Measurements from ENCODE around the gene DDC. TPM values are rescaled to one million over a fixed set of nuclear protein-coding genes. Genes with fewer than 3 reads are reported as not detected.

DDC gene
- total and polyA plus RNA-seq, 9 donors = 0.24 to 3.3 (median 0.72) TPM

DNA sequence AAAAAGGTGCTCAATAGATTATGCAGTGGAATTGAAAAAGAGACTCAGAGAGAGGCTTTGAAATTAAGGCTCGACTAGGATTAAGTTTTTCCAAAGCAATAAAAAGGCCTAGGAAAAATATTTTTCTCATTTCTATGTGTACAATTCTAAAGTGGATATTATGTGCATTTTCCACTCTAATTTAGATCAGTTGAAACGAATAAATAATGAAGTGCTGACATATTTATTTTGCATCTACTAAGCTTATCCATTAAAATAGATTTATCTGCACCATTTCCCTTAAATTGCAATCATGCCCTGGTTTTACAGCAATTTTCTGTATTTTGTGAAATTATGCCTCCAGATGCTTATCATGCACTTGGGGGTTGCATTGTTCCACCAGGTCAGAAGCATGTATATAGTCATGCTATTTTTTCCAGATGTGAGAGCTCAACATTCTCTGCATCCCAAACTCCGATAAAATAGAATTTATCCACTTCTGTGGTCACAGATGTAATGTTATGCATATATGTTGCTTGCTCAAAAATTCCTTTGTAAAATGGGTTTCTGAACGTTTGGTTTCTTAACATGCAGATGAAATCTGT lies 133.4 kb downstream of the DDC start:
- peaks cover 2% of the 10 kb centered on the region for H3K4me1 ChIP-seq (ENCODE audit: insufficient read depth)

DNA sequence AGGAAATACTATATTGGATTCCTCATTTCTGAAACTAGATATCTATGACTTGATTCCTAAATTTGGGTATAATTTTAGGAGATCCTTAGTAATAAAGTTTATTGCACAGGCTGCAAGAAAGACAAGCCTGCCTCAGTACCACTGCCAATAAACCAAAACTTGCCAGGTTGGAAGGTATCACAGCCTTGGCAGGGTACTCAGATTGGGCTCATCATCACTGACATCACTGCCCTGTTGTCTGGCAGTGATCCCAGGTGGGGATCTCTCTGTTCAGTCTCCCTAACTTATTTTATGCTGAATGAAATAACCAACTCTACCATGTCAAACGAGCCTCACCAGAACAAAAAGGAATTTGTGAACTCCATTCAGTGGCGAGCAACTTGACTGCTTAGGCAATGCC lies 133.9 kb downstream of the DDC start:
- Histone ChIP-seq H3K27me3 (no peaks in the 10 kb centered on the region), H3K36me3 (no peaks in the 10 kb centered on the region), H3K9me3 (no peaks in the 10 kb centered on the region), H3K4me1 (ENCODE audit: insufficient read depth) (peaks cover 2% of the 10 kb centered on the region), H3K4me3 (no peak overlapping the region), H3K27ac (no peak overlapping the region)
- WGBS, 3 donors = 73 to 85% (median 82%) methylated on average over 2 of the region's 2 CpGs
- intact Hi-C loops (cut with DNase I) = no loop called here
- no peak for TF ChIP-seq EP300 (IDR thresholded peaks at IDR 0.05)
- TF ChIP-seq POLR2A (IDR thresholded peaks at IDR 0.05) = no peak
- TF ChIP-seq CTCF (IDR thresholded peaks at IDR 0.05) = no peak
- no peak for DNase-seq

More for the DNA sequence above, 133.4 kb downstream of the DDC start:
- H3K27ac ChIP-seq = no peak overlapping the region
- H3K27me3 ChIP-seq = no peaks in the 10 kb centered on the region
- WGBS, 3 donors = 72 to 78% (median 77%) methylated on average over 4 of the region's 4 CpGs
- intact Hi-C loops (cut with DNase I) = no loop called here
- DNase-seq = no peak
- no peaks in the 10 kb centered on the region for H3K9me3 ChIP-seq
- TF ChIP-seq EP300 (IDR thresholded peaks at IDR 0.05) (no peak), POLR2A (IDR thresholded peaks at IDR 0.05) (no peak), CTCF (IDR thresholded peaks at IDR 0.05) (no peak)
- H3K4me3 ChIP-seq = no peak overlapping the region
- H3K36me3 ChIP-seq = no peaks in the 10 kb centered on the region

DNA sequence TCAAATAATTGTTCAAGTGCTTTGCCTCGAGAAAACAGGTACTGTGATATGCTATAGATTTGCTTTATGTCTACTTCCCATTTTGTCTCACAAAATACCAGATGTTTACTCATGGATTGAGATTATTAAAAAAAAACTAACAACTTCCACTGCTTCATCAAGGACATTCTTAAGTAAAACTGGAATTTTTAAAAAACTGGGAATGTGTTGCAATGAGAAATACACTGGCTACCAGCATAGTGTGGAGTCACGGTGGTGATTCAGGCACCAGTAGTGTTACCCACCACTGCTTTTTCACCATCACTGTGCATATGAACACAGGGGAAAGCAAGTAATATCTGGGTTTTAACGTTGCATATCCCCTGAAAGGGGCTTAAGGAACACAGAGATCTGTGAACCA lies 136.3 kb downstream of the DDC start:
- 28 to 60% (median 34%) methylated on average over 3 of the region's 3 CpGs for WGBS, 3 donors
- intact Hi-C loops (cut with DNase I) = loop anchor here in 1 of 4 donors (5.0 kb wide), 1 partner anchor 1772 kb away; no protein-coding TSS in a partner anchor

GRCh38 chr7:50427518-50427917 lies 137.7 kb downstream of the DDC start:
- 84 to 92% (median 86%) methylated on average over 2 of the region's 2 CpGs for WGBS, 3 donors

More for the DNA sequence above, 136.3 kb downstream of the DDC start:
- Histone ChIP-seq H3K4me1 (ENCODE audit: insufficient read depth) (no peaks in the 10 kb centered on the region), H3K9me3 (no peaks in the 10 kb centered on the region), H3K4me3 (no peak overlapping the region), H3K27me3 (no peaks in the 10 kb centered on the region), H3K36me3 (no peaks in the 10 kb centered on the region), H3K27ac (no peak overlapping the region)
- DNase-seq = no peak
- no peak for TF ChIP-seq EP300 (IDR thresholded peaks at IDR 0.05)
- no peak for TF ChIP-seq POLR2A (IDR thresholded peaks at IDR 0.05)
- no peak for TF ChIP-seq CTCF (IDR thresholded peaks at IDR 0.05)

More at GRCh38 chr7:50427518-50427917, 137.7 kb downstream of the DDC start:
- TF ChIP-seq POLR2A (IDR thresholded peaks at IDR 0.05) (no peak), EP300 (IDR thresholded peaks at IDR 0.05) (no peak), CTCF (IDR thresholded peaks at IDR 0.05) (no peak)
- no peaks in the 10 kb centered on the region for H3K9me3 ChIP-seq
- no peak overlapping the region for H3K4me3 ChIP-seq
- no peaks in the 10 kb centered on the region for H3K4me1 ChIP-seq (ENCODE audit: insufficient read depth)
- intact Hi-C loops (cut with DNase I) = loop anchor here in 1 of 4 donors (5.0 kb wide), 1 partner anchor 1770 kb away; no protein-coding TSS in a partner anchor
- H3K36me3 ChIP-seq = no peaks in the 10 kb centered on the region
- H3K27ac ChIP-seq = no peak overlapping the region
- H3K27me3 ChIP-seq = no peaks in the 10 kb centered on the region
- no peak for DNase-seq

All from ovary (tissue), 9 donors.